Measurements from ENCODE around the gene EEFSEC.

EEFSEC gene

GRCh38 chr3:128432971-128433836 is 279.9 kb downstream of the EEFSEC start:
- no peak for DNase-seq

DNA sequence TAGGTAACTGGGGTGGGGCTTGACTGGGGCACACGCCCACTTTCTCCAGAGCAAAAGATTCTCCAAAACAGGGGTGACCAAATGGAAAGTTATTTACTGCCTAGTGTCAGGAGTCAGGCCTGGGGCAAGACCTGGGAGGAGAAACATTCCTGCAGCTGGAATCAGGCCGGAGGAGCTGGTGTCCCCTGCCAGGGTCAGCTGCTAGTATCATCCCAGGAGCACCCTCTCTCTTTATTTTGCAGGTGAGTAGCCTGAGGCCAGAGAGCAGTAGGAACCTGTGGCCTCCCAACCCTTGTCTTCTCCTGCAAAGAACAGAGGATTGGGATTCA is 280.5 kb downstream of the EEFSEC start:
- DNase-seq = no peak

DNA sequence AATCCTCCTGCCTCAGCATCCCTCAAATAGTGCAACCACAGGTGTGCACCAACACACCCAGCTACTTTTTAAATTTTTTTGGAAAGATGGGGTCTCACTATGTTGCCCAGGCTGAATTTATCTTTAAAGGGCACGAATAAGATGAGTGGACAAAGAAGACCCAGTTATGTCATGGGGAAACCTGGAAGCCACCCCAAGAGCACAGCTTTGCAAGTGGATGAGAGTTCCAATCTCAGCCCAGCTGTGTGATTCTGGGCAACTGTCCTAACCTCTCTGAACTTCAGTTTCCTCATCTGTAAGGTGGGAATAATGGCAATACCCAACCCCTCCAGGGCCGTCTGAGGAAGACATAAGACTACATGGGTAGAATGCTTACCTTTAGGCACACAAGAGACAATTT is 281.2 kb downstream of the EEFSEC start:
- no peak for DNase-seq

DNA sequence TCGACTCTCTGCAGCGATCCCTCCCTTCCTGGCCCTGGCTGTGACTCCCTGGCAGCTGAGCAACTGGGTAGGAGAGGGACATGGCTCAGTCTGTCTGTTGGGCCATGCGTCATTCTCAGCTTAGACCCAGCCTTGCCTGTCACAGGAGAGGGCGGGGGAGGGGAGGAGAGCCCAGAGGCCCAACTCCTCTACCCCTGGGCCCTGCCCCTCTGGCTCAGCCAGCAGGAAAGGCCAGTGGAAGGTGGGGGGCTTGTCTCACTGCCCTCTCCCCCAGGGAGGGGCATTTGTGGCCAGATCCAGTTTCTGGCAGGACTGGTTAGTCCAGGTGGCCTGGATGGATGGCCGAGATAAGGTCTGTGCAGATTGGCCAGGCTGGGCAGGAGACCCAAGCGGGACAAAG is 281.8 kb downstream of the EEFSEC start:
- DNase-seq = no peak

GRCh38 chr3:128435561-128435960 is 282.3 kb downstream of the EEFSEC start:
- DNase-seq = no peak

- DNase-seq = no peak
These were observed 282.9 kb downstream of the EEFSEC start for GRCh38 chr3:128436214-128436613.

DNA sequence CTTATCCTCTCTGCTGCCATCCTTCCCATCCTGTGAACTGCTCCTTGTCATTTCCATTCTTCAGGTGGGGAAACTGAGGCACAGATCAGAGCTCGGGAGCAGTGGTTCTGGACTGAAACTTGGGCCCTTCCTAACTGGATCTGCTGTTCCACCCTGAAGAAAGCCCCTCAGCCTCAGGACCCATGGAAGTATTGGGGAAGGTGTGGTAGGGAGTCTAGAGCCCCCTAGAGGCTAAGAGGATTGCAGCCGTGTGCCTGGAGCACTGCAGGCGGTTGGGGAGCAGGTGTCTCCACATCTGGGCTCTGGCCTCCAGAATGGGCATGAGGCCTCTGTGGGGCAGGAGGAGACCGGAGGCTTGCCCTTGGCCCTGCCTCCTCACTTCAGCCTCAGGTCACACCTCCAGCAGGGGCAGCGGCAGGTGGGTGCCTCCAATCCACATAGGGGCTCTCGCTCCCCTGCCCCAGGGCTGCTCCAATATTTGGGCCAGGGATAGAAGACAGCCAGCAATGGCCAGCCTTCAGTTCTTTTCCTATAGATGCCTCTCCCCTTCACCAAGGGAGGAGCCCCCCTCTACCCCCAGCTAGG is 285.3 kb downstream of the EEFSEC start:
- no peak for DNase-seq

DNA sequence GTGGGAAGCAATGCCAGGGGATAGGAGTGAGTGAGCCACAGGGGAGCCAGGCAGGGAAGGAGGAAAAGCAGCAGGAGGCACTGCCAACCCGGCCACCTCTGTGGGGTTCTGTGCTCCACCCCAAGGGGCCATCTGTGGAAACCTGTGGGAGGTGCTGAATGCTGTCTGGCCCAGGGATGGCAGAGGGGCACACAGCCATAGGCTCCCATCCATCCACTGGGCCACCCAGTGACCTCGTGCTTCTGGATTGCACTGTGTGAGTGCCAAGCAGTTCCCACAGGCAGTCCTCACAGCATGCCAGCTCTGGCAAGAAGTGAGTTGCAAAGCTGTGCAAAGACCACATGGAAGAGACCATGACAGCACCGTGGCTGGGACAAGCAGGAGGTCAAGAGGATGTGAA is 285.9 kb downstream of the EEFSEC start:
- DNase-seq = no peak

DNA sequence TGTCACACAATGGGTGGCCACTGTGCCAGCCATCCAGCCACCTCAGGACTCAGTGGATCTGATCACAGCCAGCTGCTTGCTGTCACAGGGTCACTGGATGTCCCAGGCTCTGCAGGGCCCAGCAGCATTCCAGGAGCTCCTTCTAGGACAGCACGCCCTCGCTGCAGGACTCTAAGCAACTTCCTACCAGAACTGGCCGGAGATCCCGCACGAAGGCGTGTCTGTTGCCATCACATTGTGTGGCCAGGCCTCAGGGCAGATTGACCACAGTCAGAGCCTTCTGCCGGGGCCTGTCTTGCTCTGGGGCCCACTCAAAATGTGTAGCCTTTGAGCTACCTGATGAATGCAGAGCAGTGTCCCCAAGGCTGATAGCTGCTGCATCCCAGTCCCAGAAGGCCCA is 288.8 kb downstream of the EEFSEC start:
- no peak for DNase-seq

DNA sequence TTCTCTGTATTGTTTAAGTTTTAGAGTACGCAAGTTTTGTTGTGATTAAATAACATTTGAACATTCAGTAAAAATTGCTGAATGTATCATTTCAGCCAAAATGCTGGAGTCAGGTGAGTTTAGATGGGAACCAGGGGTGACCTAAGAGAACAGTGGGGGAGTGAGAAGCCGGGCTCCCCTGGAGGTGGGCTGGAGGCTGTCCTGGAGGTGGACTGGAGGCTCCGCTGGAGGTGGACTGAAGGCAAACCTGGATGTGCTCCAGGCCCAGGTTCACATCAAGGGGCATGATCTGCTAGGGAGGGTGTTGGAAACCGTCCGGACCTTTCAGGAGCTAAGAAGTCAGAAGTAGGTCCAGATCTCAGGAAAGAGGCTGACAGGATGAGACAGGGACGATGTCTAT is 289.7 kb downstream of the EEFSEC start:
- DNase-seq = no peak

DNA sequence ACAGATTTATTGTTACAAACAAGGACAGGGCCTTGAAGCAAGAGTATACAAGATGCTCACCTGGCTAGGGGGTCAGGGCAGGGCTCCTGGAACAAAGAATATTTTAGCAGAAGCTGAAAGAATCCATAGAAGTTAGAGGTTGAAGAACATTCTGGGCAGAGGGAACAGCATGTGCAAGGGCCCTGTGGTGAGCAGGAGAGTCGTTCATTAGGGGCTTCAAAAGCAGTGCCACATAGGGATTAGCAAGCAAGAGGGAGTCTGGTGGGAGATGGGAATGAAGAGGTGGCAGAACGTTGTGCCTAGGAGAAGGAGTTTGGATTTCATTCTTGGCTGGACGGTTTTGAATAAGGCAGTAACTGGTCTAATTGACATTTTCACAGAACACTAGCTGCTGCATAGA is 290.5 kb downstream of the EEFSEC start:
- DNase-seq = no peak

GRCh38 chr3:128445357-128445756 is 292.1 kb downstream of the EEFSEC start:
- DNase-seq = no peak

DNA sequence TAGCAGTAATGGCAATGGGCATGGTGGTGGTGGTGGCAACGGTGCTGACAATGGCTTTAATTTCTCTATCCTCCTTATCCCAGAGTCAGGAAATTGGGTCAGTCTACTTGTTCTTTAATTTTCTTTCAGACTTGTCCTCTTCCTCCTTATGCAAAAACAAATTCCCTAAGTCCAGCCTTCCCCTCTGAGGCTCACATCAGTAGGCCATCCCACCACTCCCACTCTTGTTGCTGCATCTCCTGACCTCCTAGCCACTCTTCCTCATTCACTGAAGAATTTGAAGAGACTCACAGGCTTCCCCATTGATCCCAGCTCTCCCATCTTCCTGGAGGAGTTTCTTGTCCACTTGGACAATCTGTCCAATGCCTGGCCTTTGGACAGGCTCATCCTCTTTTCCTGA is 293.5 kb downstream of the EEFSEC start:
- no peak for DNase-seq

DNA sequence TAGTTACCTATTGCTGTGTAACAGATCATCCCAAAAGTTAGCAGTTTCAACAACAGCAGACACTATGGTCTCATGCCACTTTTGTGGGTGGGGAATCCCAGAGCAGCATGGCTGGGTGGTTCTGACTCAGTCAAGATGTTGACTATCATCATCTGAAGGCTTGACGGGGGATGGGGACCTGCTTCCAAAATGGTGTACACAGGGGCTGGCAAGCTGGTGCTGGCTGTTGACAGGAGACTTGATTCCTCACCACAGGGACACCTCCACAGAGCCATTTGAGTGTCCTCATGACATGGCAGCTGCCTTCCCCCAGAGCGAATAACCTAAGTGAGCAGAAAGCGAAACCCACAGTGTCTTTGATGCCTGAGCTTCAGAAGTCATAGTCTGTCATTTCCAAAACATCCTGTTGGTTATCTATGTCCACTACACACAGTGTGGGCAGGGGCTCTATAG is 294.3 kb downstream of the EEFSEC start:
- no peak for DNase-seq

DNA sequence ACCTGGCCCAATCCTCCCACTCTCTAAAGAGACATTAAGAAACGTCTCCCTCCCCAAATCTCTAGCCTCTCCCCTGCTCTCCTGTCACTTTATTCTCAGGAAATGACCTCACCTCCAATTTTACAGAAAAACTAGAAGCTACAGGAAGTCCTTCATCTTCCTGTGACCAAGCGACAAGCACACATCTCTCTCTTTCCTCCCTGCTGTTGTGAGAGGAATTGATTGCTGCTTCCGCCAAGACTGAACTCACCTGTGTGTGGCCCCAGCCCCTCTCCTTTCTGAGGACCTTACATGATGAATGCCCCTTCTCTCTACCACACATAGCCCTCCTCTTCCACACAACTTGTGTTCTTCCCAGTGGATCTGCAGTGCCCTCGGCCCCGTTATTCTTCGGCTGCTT is 295.2 kb downstream of the EEFSEC start:
- DNase-seq = peak; percentile 13 to 45

- DNase-seq = no peak
These were observed 295.9 kb downstream of the EEFSEC start for GRCh38 chr3:128449111-128449638.

GRCh38 chr3:128452120-128452519 is 298.8 kb downstream of the EEFSEC start:
- DNase-seq = no peak

DNA sequence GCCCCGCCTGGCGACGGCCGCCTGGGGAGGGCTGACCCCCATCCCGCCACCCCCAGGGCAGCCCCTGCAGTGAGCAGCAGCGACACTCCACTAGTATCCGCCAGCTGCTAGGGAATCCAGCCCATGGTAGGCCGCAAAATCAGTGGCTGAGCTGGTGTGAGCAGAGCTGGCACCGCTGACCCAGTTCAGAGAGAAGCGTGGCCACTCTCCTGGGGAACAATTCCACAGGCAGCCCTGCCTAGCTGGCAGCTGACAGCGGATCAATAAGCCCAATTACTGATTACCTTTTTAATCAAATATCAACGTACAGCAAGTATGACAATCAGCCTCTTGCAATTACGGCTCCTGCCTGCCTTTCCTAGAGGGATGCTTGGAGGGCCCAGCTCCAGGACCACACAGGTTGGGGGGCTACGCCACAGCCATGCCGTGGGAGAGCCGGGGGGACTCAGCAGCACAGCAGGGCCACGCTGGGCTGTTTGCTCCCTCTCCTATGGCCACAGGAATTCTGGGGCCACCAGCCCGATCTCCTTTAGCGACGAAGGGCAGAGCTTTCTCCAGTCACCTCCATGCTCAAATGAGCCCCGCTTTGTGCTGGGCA is 299.5 kb downstream of the EEFSEC start:
- DNase-seq = no peak

- DNase-seq = no peak
These were observed 300.4 kb downstream of the EEFSEC start for GRCh38 chr3:128453501-128454309.

DNA sequence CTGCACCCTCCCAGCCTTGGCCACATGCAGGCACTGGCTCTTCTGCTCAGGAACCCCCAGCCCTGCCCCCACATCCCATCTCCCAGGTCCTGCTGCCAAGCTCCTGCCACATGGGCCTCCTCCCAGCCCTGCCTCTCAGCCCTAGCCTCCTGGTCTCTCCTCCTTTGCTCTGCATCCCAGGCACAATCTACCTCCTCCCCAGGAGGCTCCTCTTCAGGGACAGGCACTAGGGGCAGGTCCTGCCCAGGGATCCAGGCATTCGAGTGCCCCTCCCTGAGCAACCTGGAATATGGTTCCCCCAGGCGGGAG is 301.0 kb downstream of the EEFSEC start:
- DNase-seq = no peak

DNA sequence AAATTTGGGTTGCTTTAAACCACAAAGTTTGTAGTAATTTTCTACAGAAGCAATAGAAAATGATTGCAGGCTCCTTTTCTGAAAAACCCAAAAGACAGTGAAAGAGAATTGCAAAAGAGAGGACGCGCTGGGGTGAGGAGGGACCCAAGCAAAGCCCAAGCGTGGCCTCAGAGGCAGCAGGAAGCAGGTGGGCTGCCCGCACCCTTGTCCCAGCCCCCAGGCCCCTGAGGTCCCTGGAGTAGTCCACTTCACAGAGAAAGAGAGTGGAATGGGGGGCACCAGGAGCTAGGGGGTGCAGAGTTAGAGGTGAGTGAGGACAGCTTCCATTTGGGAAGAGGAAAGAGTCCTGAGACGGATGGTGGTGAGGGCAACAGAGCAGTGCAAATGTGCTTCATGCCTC is 301.8 kb downstream of the EEFSEC start:
- DNase-seq = no peak

- no peak for DNase-seq
These were observed 302.8 kb downstream of the EEFSEC start for GRCh38 chr3:128455786-128456748.

Measured in CD4-positive, alpha-beta T cell treated with Interleukin-1 beta for 1 hour (primary cell).